Neural progenitor cell (in vitro differentiated cells): Measurements from ENCODE around the gene RAB8B. TPM values are rescaled to one million over a fixed set of nuclear protein-coding genes. Genes with fewer than 3 reads are reported as not detected.

ENCODE experiments used
- DNase-seq: peaks from one replicate; pipeline ENCODE4 v3.0.0-alpha.2; 2016; ENCODE audit warnings: low spot score
- H2AFZ ChIP-seq: fragments of 200-600 bp; sonication (generic); replicated peaks from 2 replicates; pipeline ENCODE4 v1.6.1; 2016; ENCODE audit warnings: antibody characterized with exemption
- H3F3A ChIP-seq: fragments of 200-600 bp; sonication (generic); 2 replicates; pipeline ENCODE4 v1.6.1; 2016; ENCODE audit warnings: antibody characterized with exemption, low read depth
- H3K27ac ChIP-seq: fragments of 200-600 bp; sonication (generic); 2 replicates; pipeline ENCODE4 v1.5.1; 2016; ENCODE audit warnings: mild to moderate bottlenecking
- H3K27me3 ChIP-seq: fragments of 200-600 bp; sonication (generic); 2 replicates; pipeline ENCODE4 v1.6.1; 2016; ENCODE audit warnings: mild to moderate bottlenecking, moderate library complexity
- H3K36me3 ChIP-seq: fragments of 200-600 bp; sonication (generic); 2 replicates; pipeline ENCODE4 v1.5.1; 2016
- H3K4me1 ChIP-seq: fragments of 200-600 bp; sonication (generic); 2 replicates; pipeline ENCODE4 v1.6.1; 2016; ENCODE audit warnings: mixed run types
- H3K4me2 ChIP-seq: fragments of 200-600 bp; sonication (generic); 2 replicates; pipeline ENCODE4 v1.6.1; 2016
- H3K4me3 ChIP-seq: fragments of 200-600 bp; sonication (generic); 2 replicates; pipeline ENCODE4 v1.5.1; 2016
- H3K79me2 ChIP-seq: fragments of 200-600 bp; sonication (generic); 2 replicates; pipeline ENCODE4 v1.6.1; 2016; ENCODE audit warnings: low read depth
- H3K9ac ChIP-seq: fragments of 200-600 bp; sonication (generic); 2 replicates; pipeline ENCODE4 v1.6.1; 2016
- H3K9me3 ChIP-seq: fragments of 200-600 bp; sonication (generic); 2 replicates; pipeline ENCODE4 v1.5.1; 2016; ENCODE audit warnings: low read depth
- H4K20me1 ChIP-seq: fragments of 200-600 bp; sonication (generic); 2 replicates; pipeline ENCODE4 v1.6.1; 2016; ENCODE audit warnings: low read depth
- H3K27ac Mint-ChIP-seq: 3 replicates; pipeline ENCODE4 v1.8.0; 2021; ENCODE audit warnings: mixed read lengths
- H3K27me3 Mint-ChIP-seq: 2 replicates; pipeline ENCODE4 v1.8.0; 2022; ENCODE audit warnings: low read depth, mild to moderate bottlenecking, inconsistent platforms, moderate library complexity, mixed read lengths; ENCODE audit not compliant: insufficient read depth
- H3K36me3 Mint-ChIP-seq: 3 replicates; pipeline ENCODE4 v1.8.0; 2021; ENCODE audit warnings: mixed read lengths
- H3K4me1 Mint-ChIP-seq: 3 replicates; pipeline ENCODE4 v1.8.0; 2021; ENCODE audit warnings: mixed read lengths
- H3K4me3 Mint-ChIP-seq: 3 replicates; pipeline ENCODE4 v1.8.0; 2021; ENCODE audit warnings: mild to moderate bottlenecking, moderate library complexity, mixed read lengths
- H3K9me3 Mint-ChIP-seq: 3 replicates; pipeline ENCODE4 v1.8.0; 2020; ENCODE audit warnings: mixed read lengths
- CTCF ChIP-seq: fragments of 200-600 bp; sonication (generic); IDR thresholded peaks from 2 replicates; pipeline ENCODE4 v1.5.1; 2017; ENCODE audit warnings: antibody characterized with exemption, mild to moderate bottlenecking
- EZH2 ChIP-seq: fragments of 200-600 bp; sonication (generic); IDR thresholded peaks from 2 replicates; pipeline ENCODE4 v1.6.1; 2017; ENCODE audit warnings: antibody characterized with exemption, mild to moderate bottlenecking, moderate library complexity
- EZH2phosphoT487 ChIP-seq: fragments of 200-600 bp; sonication (generic); IDR thresholded peaks from 2 replicates; pipeline ENCODE4 v1.6.1; 2017; ENCODE audit warnings: antibody characterized with exemption
- total RNA-seq: library from RNA; depleted of rRNA; stranded (reverse); fragments of >200 nt; gene quantifications from 2 replicates; pipeline ENCODE4 v1.2.3, GENCODE V29; 2015; ENCODE audit warnings: low replicate concordance

Gene RAB8B
- total RNA-seq, 1 donor from 2014 or later = 107 TPM

- H3K36me3 ChIP-seq = no peaks in the 10 kb centered on the region
- no peak overlapping the region for H3K4me3 ChIP-seq
- Mint-ChIP-seq H3K4me3 (no peak overlapping the region), H3K9me3 (peaks cover 35% of the 10 kb centered on the region), H3K27me3 (peaks cover 4% of the 10 kb centered on the region), H3K4me1 (peaks cover 12% of the 10 kb centered on the region), H3K27ac (no peak overlapping the region), H3K36me3 (peaks cover 59% of the 10 kb centered on the region)
- TF ChIP-seq EZH2 = no peak
- TF ChIP-seq EZH2phosphoT487 = no peak
- TF ChIP-seq CTCF = no peak
- H3K27me3 ChIP-seq = no peaks in the 10 kb centered on the region
- no peaks in the 10 kb centered on the region for H3F3A ChIP-seq
- no peak overlapping the region for H3K4me2 ChIP-seq
- no peak overlapping the region for H2AFZ ChIP-seq
- peaks cover 6% of the 10 kb centered on the region for H3K4me1 ChIP-seq
- H3K9me3 ChIP-seq = peaks cover 5% of the 10 kb centered on the region
- peak overlapping the region; percentile 26 for H3K27ac ChIP-seq
- H3K9ac ChIP-seq = no peak overlapping the region
- no peak for DNase-seq
- H3K79me2 ChIP-seq = peaks cover 34% of the 10 kb centered on the region
- H4K20me1 ChIP-seq = no peaks in the 10 kb centered on the region
Measured at GRCh38 chr15:63243776-63244175, 54.4 kb downstream of the RAB8B start.

GRCh38 chr15:63244399-63244798, 55.0 kb downstream of the RAB8B start:
- Mint-ChIP-seq H3K4me1 (peaks cover 14% of the 10 kb centered on the region), H3K27me3 (peaks cover 4% of the 10 kb centered on the region), H3K36me3 (peaks cover 61% of the 10 kb centered on the region), H3K27ac (no peak overlapping the region), H3K4me3 (no peak overlapping the region), H3K9me3 (peaks cover 35% of the 10 kb centered on the region)
- H3K9me3 ChIP-seq = peaks cover 5% of the 10 kb centered on the region
- peaks cover 6% of the 10 kb centered on the region for H3K4me1 ChIP-seq
- DNase-seq = no peak
- H3K36me3 ChIP-seq = no peaks in the 10 kb centered on the region
- H4K20me1 ChIP-seq = no peaks in the 10 kb centered on the region
- no peak overlapping the region for H3K4me3 ChIP-seq
- peaks cover 28% of the 10 kb centered on the region for H3K79me2 ChIP-seq
- no peaks in the 10 kb centered on the region for H3F3A ChIP-seq
- H3K4me2 ChIP-seq = no peak overlapping the region
- H3K27me3 ChIP-seq = no peaks in the 10 kb centered on the region
- no peak overlapping the region for H2AFZ ChIP-seq
- no peak for TF ChIP-seq EZH2phosphoT487
- no peak for TF ChIP-seq EZH2
- H3K27ac ChIP-seq = peak overlapping the region; percentile 26
- no peak overlapping the region for H3K9ac ChIP-seq

GRCh38 chr15:63244976-63245645, 55.7 kb downstream of the RAB8B start:
- H4K20me1 ChIP-seq = no peaks in the 10 kb centered on the region
- H3K27me3 ChIP-seq = no peaks in the 10 kb centered on the region
- H3K9ac ChIP-seq = no peak overlapping the region
- peak overlapping the region; percentile 26 for H3K27ac ChIP-seq
- H3K4me3 ChIP-seq = no peak overlapping the region
- TF ChIP-seq EZH2phosphoT487 (no peak), EZH2 (no peak), CTCF (no peak)
- no peak overlapping the region for H2AFZ ChIP-seq
- peaks cover 6% of the 10 kb centered on the region for H3K4me1 ChIP-seq
- Mint-ChIP-seq H3K36me3 (peaks cover 62% of the 10 kb centered on the region), H3K27me3 (peaks cover 4% of the 10 kb centered on the region), H3K4me1 (peaks cover 11% of the 10 kb centered on the region), H3K9me3 (peaks cover 35% of the 10 kb centered on the region), H3K27ac (no peak overlapping the region), H3K4me3 (no peak overlapping the region)
- peaks cover 5% of the 10 kb centered on the region for H3K9me3 ChIP-seq
- peaks cover 22% of the 10 kb centered on the region for H3K79me2 ChIP-seq
- no peaks in the 10 kb centered on the region for H3K36me3 ChIP-seq
- DNase-seq = no peak
- H3F3A ChIP-seq = no peaks in the 10 kb centered on the region
- H3K4me2 ChIP-seq = no peak overlapping the region
